Fibroblast of the conjunctiva (primary cell): ENCODE results near the gene ADAMTS16.
A peak's percentile ranks its signal among the peaks of the same experiment; 100 is the strongest.

Experiments
- DNase-seq: peaks from one replicate; pipeline ENCODE4 v3.0.0-alpha.2; 2010; ENCODE audit warnings: low read depth

ADAMTS16 gene

DNA sequence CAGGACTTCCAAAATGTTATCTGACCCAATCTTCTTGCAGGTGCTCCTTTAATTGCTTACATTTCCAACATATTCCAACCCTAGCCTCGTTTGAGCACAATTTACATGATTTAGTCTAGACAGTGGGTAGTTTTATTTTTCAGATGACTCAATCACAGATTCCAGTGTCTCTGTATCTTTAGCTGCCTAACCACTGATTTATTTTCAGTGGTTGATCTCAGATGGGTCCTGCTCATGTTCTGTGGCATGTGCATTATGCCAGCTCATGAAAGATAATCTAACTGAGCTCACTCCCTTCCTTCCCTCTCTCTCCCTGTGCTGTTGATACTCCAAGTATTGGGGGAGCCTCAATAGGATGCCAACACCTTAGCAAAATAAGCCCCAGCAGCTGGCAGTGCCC is 176.2 kb downstream of the ADAMTS16 start:
- no peak for DNase-seq

DNA sequence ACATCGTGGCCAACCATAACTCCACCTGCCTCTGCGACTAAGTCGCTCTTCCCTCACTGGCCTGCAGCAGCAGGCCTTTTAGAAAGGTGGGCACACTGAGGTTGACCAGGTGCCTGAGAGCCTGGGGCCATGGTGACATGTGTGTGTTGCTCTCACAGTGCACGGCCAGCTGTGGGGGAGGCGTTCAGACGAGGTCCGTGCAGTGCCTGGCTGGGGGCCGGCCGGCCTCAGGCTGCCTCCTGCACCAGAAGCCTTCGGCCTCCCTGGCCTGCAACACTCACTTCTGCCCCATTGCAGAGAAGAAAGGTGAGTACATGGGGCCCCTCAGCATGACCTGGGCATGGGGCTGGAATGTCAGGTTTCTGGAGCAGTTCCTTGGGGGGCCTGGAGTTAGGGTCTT is 177.8 kb downstream of the ADAMTS16 start:
- no peak for DNase-seq

DNA sequence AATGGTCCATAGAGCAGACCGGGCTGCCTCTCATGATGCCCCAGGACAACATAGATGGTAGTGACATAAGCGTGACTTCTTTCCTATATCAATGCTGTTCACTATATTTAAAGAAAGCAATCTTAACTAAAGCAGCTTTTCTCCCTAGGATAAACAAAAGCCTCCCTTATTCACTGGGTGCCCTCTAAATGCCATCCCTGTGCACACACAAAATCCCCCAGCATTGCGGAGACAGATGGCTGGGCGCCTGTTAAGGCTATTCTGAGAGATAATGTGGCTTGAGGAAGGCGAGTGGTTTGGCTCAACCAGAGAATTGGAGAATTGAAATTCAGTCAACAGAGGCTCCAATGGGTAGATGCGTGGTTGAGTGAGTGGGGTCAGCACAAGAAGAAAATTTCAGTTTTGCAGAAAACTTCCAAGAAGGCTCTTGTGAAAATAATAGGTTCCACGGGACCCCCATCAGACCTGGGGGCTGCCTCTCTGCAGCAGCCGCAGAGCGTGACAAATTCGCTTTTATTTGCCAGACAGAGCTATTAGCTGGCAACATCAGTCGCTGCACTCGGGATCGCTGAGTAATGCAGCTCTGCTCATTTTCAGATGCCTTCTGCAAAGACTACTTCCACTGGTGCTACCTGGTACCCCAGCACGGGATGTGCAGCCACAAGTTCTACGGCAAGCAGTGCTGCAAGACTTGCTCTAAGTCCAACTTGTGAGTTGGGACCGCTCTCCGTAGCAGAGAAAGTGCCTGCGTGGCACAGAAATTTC is 178.5 kb downstream of the ADAMTS16 start:
- DNase-seq: no peak

DNA sequence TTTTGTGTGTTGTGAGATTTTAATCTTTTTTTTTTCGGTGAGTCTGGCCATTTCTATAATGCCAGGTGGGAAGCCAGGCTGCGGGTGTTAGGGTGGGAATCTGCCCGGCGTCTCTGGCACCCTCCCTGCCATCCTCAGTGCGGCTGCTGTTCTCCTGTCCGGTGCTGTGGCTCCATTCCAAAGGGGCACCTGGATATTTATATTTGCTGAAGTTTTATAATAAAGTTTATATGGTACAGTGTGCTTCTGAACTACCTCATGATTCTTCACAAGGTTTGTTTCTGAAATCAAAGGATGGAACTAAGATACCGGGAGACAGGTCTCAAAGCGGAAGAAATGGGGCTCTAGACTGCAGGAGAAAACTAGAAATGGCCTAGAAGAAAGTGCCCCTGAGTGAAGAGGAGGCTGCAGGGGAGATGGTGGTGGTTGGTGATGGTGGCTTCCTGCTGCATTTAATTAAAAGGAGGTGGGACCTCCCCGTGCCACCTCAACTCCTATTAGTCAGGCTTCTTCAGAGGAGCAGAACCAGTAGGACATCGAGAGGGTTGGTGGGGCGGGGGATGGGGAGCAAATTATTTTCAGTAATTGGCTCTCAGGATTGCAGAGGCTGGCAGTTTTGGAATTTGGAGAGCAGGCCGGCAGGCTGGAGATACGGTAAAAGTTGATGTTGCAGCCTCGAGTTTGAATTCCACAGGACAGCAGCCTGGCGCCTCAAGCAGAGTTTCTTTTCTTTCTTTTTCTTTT is 180.1 kb downstream of the ADAMTS16 start:
- DNase-seq: no peak

DNA sequence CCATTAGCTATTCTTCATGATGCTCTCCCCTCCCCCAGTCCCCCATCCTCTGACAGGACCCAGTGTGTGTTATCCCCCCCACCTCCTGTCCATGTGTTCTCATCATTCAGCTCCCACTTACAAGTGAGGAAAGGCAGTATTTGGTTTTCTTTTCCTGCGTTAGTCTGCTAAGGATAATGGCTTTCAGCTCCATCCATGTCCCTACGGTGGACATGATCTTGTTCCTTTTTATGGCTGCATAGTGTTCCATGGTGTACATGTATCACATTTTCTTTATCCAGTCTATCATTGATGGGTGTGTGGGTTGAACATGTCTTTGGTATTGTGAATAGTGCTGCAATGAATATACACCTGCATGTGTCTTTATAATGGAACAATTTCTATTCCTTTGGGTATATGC is 181.0 kb downstream of the ADAMTS16 start:
- no peak for DNase-seq

DNA sequence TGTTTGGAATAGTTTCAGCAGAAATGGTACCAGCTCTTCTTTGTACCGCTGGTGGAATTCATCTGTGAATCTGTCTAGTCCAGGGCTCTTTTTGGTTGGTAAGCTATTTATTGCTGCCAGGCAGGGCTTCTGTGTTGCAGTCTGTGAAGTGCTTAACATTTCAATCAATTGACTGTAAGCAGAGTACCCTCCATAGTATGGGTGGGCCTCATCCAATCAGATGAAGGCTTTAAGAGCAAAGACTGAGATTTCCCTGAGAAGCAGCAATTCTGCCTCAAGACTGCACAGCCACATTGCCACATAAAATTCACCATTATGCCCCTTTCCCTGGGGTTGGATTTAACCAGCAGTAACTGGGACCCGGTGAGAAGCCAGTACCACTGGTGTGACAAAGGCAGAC is 183.4 kb downstream of the ADAMTS16 start:
- DNase-seq: no peak

DNA sequence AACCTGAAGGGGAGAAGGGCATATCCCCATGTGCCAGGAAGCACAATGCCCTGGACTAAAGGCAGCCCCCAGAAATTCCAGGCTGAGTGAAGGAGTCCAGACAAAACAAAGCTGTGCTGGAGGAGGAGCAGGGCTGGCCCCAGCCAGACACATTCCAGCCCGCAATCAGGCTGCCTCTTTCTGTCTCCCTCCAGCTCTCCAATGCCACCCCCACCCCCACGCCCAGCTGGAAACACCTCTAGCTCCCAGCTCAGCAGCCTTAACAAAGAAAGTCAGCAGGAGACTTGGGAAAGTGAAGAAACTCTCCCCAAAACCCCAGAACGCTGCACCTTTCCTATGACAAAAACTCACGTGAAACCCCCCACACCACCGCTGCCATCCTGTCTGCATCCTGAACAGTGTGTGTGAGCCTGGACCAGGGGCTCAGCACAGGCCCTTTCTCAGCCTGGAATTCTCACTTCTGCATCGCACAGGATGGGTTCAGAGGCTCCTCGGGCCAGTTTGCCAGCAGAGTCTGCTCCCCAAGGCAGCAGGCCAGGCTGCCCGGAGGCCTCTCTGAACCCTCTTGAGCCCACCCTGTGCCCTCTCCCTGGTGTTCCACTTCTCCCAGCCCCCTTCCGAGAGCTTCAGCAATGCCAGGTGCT is 186.1 kb downstream of the ADAMTS16 start:
- DNase-seq: no peak

DNA sequence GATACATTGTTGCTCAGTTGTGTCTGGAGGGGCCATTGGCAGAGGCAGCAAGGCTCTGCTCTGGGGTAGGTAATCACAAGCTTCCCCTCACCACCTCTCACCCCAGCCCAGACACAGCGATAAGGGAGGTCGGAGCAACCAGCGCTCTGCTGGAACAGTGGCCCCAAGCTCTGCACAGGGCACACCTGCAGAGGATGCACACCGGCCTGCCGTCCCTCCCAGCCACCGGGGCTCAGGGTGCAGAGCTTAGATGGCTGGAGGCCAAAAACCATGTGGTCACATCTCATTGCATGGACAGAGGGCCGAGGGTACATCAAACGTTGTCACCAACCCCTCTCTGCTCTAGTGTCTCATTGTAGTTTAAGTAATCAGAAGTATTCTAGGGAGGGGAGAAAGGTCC is 187.0 kb downstream of the ADAMTS16 start:
- no peak for DNase-seq

DNA sequence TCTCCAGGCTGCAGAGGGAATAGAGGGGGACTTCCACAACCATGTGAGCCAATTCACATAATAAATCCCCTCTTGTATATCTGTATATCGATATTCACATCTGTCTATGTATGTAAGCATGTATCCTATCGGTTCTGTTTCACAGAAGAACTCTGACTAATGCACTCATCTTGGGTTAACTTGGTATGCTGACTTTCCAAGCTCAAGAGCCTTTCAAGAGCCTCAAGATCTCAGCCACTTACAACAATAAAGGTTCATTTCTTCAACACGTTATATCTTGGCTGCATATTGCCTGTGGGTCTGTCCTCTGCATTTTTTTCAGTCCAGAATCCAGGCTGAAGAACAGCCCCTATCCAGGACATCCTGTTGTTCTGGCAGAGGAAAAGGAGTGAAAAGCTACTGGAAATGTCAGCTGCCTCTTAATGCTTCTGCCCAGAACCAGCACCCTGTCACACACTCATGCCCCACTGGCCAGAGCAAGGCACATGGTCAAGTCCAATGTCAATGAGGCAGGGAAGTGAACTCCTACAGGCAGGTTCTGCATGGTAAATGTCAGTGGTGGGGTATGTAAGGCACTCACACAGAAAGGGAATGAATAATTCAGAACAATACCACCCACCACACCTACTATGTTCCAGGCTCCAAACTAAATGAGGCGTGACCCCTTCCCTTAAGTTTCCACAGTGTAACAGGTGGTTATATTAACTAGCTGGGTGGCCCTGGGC is 190.8 kb downstream of the ADAMTS16 start:
- no peak for DNase-seq

DNA sequence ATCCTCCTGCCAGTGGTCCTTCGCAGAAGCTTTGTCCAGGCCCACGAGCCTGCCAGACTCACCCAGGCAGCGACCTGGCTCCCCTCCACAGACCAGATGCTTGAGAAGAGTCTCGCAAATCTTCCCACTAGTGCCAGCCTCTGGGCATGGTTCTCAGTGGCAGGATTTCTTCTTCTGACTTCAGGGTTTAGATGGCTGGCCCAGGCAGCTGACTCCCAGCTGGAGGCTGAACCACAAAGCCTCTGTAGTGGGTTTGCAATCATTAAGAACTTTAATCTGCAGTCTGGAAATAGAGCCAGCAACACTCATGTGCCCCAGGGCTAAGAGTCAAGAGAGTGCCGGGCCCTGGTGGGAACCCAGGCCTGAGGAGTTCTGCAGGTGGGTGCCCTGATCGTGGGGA is 191.7 kb downstream of the ADAMTS16 start:
- no peak for DNase-seq

DNA sequence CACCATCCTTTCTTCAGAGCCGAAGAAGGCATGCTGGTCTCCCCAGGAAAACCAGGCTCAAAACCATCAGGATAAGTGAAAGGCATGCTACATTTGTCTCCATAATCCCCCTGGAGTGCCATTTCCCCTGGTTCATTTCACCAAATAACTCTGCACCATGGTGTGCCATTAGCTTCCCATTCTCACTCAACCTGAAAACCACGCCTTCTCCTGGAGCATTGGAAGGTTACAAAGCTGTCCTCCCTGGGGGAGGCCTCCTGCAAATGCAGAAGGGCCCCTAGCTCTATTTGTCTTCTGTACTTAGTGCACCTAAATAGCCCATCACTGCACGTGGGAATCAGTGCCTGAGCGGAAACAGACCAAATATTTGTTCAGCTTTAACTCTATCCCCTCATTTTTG is 192.2 kb downstream of the ADAMTS16 start:
- no peak for DNase-seq

DNA sequence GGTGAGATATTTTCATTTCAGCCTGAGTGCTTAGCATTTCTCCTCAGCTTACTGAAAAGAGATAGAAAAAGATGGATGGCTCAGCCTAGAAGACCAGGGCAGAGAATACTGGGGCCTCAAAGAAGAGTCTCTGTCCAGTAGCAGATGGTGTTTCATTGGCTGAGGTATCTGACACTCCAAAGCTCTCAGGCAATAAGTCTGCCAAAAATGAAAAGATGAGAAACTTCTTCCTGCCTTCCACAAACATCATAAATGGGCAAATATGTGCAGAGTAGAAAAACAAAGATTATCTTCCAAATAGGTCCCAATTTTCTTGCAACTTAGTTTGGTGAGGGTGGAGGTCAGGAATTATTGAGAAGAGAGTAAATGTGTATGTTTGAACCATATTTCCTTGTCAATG is 195.0 kb downstream of the ADAMTS16 start:
- no peak for DNase-seq

DNA sequence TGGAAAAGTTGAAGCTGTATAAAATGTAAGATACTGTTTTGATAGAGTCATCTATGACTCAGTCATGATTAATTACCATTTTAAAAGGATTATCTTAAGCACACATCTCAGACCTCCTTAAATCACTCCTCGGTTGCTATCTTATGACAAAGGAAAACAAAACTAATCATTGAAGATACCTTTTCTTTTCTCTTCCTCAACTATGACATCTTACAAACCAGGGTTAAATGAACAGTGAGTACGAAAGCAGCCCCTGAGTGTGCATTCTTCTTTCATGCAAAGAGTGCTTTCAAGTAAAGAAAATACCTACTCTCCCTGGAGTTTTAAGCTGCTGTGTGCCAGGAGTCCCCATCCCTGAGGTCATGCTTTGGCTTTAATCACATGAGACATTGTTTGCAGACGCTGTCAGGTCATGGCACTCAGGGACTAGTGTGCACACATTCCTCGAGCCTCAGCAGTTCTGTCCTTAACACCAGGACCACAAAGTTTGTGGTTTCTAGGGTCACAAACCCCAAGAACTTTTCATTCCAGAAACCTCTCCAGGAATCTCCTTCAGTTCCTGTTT is 195.7 kb downstream of the ADAMTS16 start:
- DNase-seq: no peak

DNA sequence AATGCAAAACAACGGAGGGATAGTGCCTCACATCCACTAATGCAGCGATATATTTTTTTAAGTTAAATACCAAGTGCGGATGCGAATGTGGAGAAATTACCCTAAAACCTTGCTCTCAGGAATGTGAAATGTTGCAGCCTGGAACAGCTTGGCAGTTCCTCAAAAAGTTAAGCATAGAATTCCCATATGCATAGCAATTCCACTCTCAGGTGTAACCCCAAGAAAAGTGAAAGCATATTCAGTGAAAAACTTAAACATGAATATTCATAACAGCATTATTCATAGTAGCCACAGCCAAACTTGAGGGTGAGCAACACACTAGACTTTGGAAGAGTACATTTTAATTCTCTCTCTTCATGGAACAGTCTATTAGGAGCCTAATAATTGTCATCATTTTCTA is 199.1 kb downstream of the ADAMTS16 start:
- DNase-seq: no peak

DNA sequence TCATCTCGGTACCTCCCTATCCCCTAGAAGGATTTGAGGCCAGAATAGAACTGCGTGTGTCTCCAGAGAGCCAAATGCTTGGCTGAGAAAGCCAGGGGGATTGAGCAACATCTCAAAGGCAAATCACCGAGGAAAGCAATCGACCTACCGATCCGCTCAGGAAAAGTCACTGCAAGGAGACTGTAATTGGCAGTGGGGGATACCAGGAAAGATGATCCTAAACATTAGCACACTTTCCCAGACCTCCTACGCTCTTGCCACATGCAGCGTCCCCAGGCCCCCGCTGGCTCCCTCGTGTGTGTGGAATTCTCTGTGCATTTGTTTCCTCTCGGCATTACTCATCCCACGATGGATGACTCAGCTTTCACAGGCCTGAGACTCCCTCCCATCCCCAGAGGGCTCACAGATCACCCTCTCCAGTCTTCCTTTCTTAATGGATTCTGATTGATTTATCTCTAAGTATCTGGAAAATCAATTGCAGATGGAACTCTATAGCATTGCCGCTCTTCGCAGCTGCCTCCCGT is 200.1 kb downstream of the ADAMTS16 start:
- DNase-seq: peak; percentile 88

DNA sequence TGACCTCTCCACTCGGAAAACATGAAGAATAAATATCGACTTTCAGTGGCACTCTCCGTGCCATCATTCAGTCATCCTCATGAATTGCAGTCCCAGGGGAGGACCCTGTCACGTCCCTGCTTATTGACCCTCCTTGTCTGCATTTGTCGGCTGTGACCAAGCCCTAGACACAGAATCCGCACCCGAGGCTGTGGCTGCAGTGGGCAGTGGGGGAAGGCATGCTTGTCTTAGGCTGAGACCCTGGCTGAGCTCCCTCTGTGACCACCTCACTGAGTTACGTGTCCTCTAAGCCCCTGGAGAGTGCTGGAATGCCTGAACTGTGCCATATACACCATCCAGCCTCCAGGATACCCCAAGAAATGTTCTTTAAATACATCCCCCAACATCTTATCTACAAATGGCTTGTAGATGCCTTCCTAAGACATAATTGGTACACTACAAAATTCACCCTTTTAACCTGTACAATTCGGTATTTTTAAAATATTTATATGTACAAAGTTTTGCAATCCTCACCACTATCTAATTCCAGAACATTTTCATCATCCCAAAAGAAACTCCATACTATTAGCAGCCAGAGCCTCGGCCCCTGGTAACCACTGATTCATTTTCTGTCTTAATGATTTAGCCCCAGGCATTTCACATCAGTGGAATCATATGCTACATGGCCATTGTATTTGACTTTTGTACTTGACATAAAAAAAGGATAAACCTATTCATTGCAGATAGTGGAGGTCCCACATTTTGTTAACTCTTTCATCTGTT is 201.6 kb downstream of the ADAMTS16 start:
- DNase-seq: no peak

DNA sequence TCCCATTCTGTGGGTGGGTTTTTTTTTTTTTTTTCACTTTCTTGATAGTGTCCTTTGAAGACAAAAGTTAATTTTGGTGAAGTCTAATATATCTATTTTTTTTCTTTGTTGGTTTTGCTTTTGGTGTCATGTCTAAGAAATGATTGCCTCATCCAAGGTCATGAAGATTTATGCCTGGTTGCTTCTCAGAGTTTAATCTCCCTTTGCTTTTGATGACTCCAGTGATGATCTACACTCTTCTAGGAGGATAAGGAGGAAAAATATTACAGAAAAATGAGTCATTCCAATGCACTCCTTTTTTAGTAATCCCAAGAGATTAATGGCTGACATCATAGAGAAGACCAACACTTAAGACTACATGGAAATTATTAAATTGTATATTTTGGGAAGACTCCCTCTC is 202.7 kb downstream of the ADAMTS16 start:
- no peak for DNase-seq

DNA sequence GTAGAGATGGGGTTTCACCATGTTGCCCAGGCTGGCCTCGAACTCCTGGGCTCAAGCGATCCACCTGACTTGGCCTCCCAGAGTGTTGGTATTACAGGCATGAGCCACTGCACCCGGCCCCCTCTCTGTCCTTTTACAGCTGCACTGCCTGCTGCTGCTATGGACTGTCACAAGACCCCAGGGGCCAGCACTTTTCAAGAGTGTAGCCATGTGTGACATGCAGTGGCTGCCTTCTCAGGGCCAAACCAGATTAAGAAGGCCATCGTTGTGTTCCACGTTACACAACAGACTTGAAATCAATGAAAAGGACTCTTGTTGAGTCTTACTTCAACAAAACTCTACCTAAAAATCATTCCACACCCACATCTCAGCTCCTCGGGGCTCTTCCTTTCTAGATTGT is 203.4 kb downstream of the ADAMTS16 start:
- DNase-seq: no peak

DNA sequence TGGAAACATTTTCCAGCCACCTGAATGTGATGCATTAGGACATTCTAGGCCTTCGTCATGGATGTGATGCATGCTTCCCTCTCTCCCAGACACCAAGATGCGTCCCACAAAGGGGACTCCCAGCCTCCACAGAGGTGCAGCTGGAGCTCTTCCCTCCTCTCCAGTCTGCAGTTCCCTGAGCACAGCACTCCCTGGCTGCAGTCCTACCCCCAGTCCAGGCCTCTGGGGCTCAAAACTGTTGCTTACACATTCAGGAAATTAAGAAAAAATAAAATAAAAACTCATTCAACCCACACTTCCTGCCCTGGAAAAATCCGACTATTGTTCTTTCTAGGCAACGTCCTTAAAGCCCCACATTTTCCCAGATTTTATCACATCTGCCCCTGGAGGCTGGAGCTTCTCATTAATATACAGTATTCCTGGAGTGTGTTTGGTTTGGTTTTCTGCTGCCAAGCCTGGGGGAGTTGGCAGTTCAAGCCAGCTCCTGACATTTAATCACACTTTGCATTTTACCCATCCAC is 204.0 kb downstream of the ADAMTS16 start:
- no peak for DNase-seq

DNA sequence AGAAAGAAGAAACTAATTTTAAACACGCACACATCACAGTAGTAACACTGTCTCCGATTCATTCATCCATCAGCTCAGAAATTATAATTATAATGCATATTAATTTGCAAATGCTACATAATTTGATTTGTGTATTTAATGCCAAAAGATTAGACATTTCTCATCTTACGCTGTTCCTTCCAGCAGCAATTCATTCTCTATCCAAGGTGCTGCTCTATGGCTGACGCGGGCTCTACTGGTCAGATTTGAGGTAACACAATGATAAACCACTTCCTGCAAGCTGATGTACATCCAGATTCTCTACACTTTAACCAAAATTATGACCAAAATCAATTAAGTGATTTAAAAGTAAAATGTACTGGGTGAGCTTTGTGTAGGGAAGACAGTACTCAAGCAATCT is 204.5 kb downstream of the ADAMTS16 start:
- no peak for DNase-seq

DNA sequence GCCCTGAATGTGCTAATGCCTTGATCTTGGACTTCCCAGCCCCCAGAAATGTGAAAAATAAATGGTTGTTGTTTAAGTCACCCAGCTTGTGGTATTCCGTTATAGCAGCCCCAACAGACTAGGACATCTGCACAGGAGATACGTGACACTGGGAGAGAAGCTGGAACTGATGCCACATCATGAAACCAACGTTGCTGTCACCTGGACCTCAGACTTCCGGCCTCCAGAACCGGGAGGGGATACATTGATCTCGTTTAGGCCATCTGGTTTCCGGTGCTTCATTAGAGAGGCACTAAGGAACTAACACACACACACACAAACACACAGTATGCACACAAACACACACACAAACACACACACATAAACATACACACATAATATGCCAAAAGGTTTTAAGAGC is 207.3 kb downstream of the ADAMTS16 start:
- no peak for DNase-seq
